Gastroesophageal sphincter (tissue), 4 donors: ENCODE data around the gene NRF1. TPM values are rescaled to one million over a fixed set of nuclear protein-coding genes. Genes with fewer than 3 reads are reported as not detected.

Source experiments
- ATAC-seq: fragments of 150-250 bp; one replicate; pipeline ENCODE4 v1.9.1; 2016; ENCODE audit warnings: mild to moderate bottlenecking, moderate library complexity
- H3K27ac ChIP-seq, 4 donors: fragments of 200-600 bp; sonication (generic) in 3 of 4; 1 replicate in 3 of 4; 2 replicates in 1 of 4; pipeline ENCODE4 v1.5.1; 2016 to 2019
- H3K27me3 ChIP-seq: fragments of 200-600 bp; sonication (generic); one replicate; pipeline ENCODE4 v1.5.1; 2019
- H3K36me3 ChIP-seq, 2 donors: fragments of 200-600 bp; sonication (generic); one replicate each; pipeline ENCODE4 v1.5.1; 2019; ENCODE audit warnings: control low read depth in 1 of 2
- H3K4me1 ChIP-seq, 3 donors: fragments of 200-600 bp; sonication (generic); 1 replicate in 2 of 3; 2 replicates in 1 of 3; pipeline ENCODE4 v1.5.1; 2016 to 2019; ENCODE audit warnings: control low read depth in 2 of 3
- H3K4me3 ChIP-seq, 2 donors: fragments of 200-600 bp; sonication (generic); one replicate each; pipeline ENCODE4 v1.5.1; 2019; ENCODE audit warnings: mild to moderate bottlenecking in 1 of 2, moderate library complexity in 1 of 2
- H3K9me3 ChIP-seq, 3 donors: fragments of 200-600 bp; sonication (generic); one replicate each; pipeline ENCODE4 v1.5.1; 2017 to 2019; ENCODE audit warnings: control low read depth in 2 of 3
- EP300 ChIP-seq: sonication (generic); formaldehyde crosslinking; IDR thresholded peaks from one replicate; pipeline ENCODE4 v1.6.1; 2017; ENCODE audit warnings: antibody characterized with exemption, mild to moderate bottlenecking
- POLR2A ChIP-seq, 2 donors: fragments of 450-650 bp; IDR thresholded peaks; one replicate each; pipeline ENCODE4 v1.6.1; 2017; ENCODE audit warnings: antibody characterized with exemption in 2 of 2, mild to moderate bottlenecking in 2 of 2, moderate library complexity in 1 of 2
- POLR2AphosphoS5 ChIP-seq: sonication (generic); formaldehyde crosslinking; IDR thresholded peaks from one replicate; pipeline ENCODE4 v1.6.1; 2017; ENCODE audit warnings: antibody characterized with exemption
- WGBS, 2 donors: methylation state at CpG; one replicate each; pipeline ENCODE4 v1.1.5; 2018; ENCODE audit warnings: low coverage in 1 of 2; 5-methylcytosine and 5-hydroxymethylcytosine counted together
- total RNA-seq, 4 donors: library from RNA; depleted of rRNA; stranded (reverse); fragments of >200 nt; gene quantifications; one replicate each; pipeline ENCODE4 v1.1.0, GENCODE V29; 2016
- TF ChIP-seq, protein P1 (sequence below), 4 experiments: fragments of 200-600 bp in 2 of 4; fragments of 450-650 bp in 2 of 4; sonication (generic) in 1 of 4; IDR thresholded peaks; one replicate each; pipeline ENCODE4 v1.5.1; 2017 to 2019; ENCODE audit warnings: antibody characterized with exemption in 4 of 4, mild to moderate bottlenecking in 2 of 4, moderate library complexity in 2 of 4

The NRF1 gene
- total RNA-seq, 4 donors from 2014 or later = 7.8 to 20.5 (median 17.0) TPM

DNA sequence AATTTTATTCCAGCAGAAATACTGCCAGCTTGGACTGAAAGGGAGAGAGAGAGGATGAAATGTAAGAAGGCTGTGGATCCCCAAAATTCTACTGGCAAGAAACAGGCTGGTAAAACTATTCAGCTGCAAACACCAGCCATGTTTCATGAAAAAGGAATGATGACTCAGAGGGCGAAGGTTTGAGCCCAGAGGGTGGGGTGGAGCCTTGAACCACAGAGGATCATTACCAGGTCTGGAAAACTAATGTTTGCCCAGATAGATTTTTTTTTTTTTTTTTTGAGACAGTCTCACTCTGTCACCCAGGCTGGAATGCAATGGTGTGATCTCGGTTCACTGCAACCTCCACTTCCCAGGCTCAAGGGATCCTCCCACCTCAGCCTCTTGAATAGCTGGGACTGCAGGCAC lies 41.7 kb upstream of the NRF1 start:
- 69 to 71% methylated on average over 1 to 2 of the region's 2 CpGs for WGBS, 2 donors

DNA sequence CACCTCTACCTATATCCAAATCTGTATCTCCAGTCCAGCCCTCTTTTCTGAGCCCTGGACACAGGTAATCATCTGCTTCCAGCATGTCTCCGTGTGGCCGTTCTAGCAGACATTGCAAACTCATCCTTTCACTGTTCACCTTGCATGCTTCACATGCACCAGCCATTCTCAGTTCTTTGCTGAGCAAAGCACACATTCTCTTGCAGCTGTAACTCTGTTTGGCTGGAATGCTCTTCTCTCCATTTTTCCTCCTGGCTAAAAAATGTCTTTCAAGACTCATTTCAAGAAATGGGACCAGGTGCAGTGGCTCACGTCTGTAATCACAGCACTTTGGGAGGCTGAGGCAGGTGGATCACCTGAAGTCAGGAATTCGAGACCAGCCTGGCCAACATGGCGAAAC lies 40.3 kb upstream of the NRF1 start:
- Histone ChIP-seq H3K4me1 (no peaks in the 10 kb centered on the region), H3K4me3 (no peak overlapping the region), H3K9me3 (no peaks in the 10 kb centered on the region), H3K27ac (no peak overlapping the region), H3K27me3 (peaks cover 21% of the 10 kb centered on the region), H3K36me3 (no peaks in the 10 kb centered on the region)
- ATAC-seq = no peak
- 69 to 81% methylated on average over 5 of the region's 5 CpGs for WGBS, 2 donors
- no peak for TF ChIP-seq POLR2A (IDR thresholded peaks at IDR 0.05)
- TF ChIP-seq, protein P1, sequence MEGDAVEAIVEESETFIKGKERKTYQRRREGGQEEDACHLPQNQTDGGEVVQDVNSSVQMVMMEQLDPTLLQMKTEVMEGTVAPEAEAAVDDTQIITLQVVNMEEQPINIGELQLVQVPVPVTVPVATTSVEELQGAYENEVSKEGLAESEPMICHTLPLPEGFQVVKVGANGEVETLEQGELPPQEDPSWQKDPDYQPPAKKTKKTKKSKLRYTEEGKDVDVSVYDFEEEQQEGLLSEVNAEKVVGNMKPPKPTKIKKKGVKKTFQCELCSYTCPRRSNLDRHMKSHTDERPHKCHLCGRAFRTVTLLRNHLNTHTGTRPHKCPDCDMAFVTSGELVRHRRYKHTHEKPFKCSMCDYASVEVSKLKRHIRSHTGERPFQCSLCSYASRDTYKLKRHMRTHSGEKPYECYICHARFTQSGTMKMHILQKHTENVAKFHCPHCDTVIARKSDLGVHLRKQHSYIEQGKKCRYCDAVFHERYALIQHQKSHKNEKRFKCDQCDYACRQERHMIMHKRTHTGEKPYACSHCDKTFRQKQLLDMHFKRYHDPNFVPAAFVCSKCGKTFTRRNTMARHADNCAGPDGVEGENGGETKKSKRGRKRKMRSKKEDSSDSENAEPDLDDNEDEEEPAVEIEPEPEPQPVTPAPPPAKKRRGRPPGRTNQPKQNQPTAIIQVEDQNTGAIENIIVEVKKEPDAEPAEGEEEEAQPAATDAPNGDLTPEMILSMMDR (IDR thresholded peaks at IDR 0.05) = no peak
- no peak for TF ChIP-seq POLR2AphosphoS5
- no peak for TF ChIP-seq EP300

More for the DNA sequence above, 41.7 kb upstream of the NRF1 start:
- Histone ChIP-seq H3K27me3 (peaks cover 28% of the 10 kb centered on the region), H3K4me1 (no peaks in the 10 kb centered on the region), H3K36me3 (no peaks in the 10 kb centered on the region), H3K9me3 (no peaks in the 10 kb centered on the region), H3K4me3 (no peak overlapping the region), H3K27ac (no peak overlapping the region)
- TF ChIP-seq POLR2A (IDR thresholded peaks at IDR 0.05) (no peak), EP300 (no peak), POLR2AphosphoS5 (no peak)
- TF ChIP-seq, protein P1 (IDR thresholded peaks at IDR 0.05) = no peak
- ATAC-seq = no peak

DNA sequence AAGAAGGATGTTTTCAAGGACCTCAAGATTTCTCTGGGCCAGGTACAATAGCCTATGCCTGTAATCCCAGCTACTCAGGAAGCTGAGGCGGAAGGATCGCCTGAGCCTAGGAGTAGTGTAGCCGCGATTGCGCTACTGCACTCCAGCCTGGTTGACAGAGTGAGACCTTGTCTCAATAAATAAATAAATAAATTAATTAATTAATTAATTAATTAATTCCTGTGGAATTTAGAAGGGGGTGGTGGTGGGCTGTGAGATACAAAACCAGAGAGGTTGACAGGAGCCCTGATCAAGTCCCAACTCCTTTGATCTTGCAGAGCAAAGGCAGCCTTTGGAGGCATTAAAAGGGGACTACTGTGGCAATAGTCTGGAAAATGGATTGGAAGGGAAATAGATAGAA lies 39.3 kb upstream of the NRF1 start:
- no peaks in the 10 kb centered on the region for H3K36me3 ChIP-seq
- no peak overlapping the region for H3K27ac ChIP-seq
- no peaks in the 10 kb centered on the region for H3K9me3 ChIP-seq
- ATAC-seq = no peak
- H3K27me3 ChIP-seq = peaks cover 17% of the 10 kb centered on the region
- TF ChIP-seq, protein P1 (IDR thresholded peaks at IDR 0.05) = no peak
- TF ChIP-seq EP300 = no peak
- TF ChIP-seq POLR2A (IDR thresholded peaks at IDR 0.05) = no peak
- no peak for TF ChIP-seq POLR2AphosphoS5
- no peak overlapping the region for H3K4me3 ChIP-seq
- 91 to 98% methylated on average over 5 of the region's 5 CpGs for WGBS, 2 donors
- H3K4me1 ChIP-seq = no peaks in the 10 kb centered on the region

DNA sequence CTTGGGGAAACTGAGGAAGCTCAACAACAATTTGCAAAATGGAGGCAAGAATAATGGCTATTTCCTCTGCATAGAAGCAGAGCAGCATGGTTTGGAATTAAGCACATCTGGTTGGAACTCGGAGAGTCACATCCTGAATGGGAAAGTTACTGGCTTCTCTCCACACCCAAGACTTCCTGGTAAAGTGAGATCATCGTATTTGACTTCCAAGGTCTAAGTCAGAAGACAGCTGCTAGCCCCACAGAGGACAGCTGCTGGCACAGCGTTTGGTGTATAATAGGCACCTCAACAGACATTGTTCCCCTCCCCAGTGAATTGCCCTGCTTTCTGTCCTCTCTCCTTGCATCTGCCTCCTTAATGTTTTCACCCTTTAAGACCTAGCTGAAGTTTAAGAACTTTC lies 37.0 kb upstream of the NRF1 start:
- no peaks in the 10 kb centered on the region for H3K36me3 ChIP-seq
- TF ChIP-seq POLR2AphosphoS5 (no peak), EP300 (no peak), POLR2A (IDR thresholded peaks at IDR 0.05) (no peak)
- TF ChIP-seq, protein P1 (IDR thresholded peaks at IDR 0.05) = no peak
- H3K4me1 ChIP-seq = no peaks in the 10 kb centered on the region
- no peak overlapping the region for H3K4me3 ChIP-seq
- peaks cover 0 to 14% (median 0%) of the 10 kb centered on the region in 3 donors for H3K9me3 ChIP-seq
- H3K27ac ChIP-seq = no peak overlapping the region
- WGBS, 2 donors = 48 to 67% methylated on average over 2 to 3 of the region's 3 CpGs
- ATAC-seq = no peak
- H3K27me3 ChIP-seq = peaks cover 2% of the 10 kb centered on the region

DNA sequence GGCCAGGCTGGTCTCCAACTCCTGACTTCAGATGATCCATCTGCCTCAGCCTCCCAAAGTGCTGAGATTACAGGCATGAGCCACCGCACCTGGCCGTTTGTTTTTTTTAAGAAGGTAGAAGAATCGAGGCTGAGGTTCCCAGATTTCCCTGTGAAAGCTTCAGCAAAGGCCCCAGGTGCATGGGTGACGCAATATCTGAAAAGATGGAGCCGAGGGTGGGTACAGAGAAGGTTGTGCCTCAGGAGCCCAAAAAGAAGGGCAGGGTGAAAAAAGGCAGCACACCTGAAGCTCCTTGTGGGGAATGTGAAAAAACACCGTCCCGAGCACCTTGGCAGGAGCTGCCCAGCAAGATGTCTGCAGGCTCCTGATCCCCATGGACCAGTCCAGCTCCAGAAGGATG lies 35.8 kb upstream of the NRF1 start:
- Histone ChIP-seq H3K27me3 (no peaks in the 10 kb centered on the region), H3K36me3 (no peaks in the 10 kb centered on the region), H3K27ac (no peak overlapping the region), H3K4me1 (no peaks in the 10 kb centered on the region), H3K9me3 (peaks cover 0 to 14% (median 0%) of the 10 kb centered on the region in 3 donors), H3K4me3 (no peak overlapping the region)
- no peak for TF ChIP-seq POLR2AphosphoS5
- no peak for TF ChIP-seq EP300
- TF ChIP-seq, protein P1 (IDR thresholded peaks at IDR 0.05) = no peak
- TF ChIP-seq POLR2A (IDR thresholded peaks at IDR 0.05) = no peak
- ATAC-seq = no peak
- WGBS, 2 donors = 60 to 88% methylated on average over 1 to 4 of the region's 7 CpGs
